Small intestine (tissue), 7 donors: ENCODE data around the gene EPX. TPM values are rescaled to one million over a fixed set of nuclear protein-coding genes. Genes with fewer than 3 reads are reported as not detected.

ENCODE experiments used
- DNase-seq, 2 donors: peaks; one replicate each; pipeline versions ENCODE4 v3.0.0 to v3.0.0-alpha.2; 2013
- FAIRE-seq: peaks from 2 replicates; lab custom pipeline; 2012; peaks lifted over from hg19 to GRCh38; lab: Jason Lieb, UNC
- H3K27ac ChIP-seq, 3 donors: one replicate each; pipeline ENCODE4 v1.5.1; 2013; ENCODE audit warnings: low read length in 2 of 3, mild to moderate bottlenecking in 2 of 3, control low read depth in 1 of 3, inconsistent platforms in 1 of 3, low read depth in 1 of 3, moderate library complexity in 1 of 3
- H3K27me3 ChIP-seq, 3 donors: one replicate each; pipeline ENCODE4 v1.6.1; 2013; ENCODE audit warnings: low read length in 3 of 3, inconsistent platforms in 1 of 3; ENCODE audit not compliant: control insufficient read depth in 3 of 3, insufficient read depth in 3 of 3
- H3K36me3 ChIP-seq, 3 donors: one replicate each; pipeline ENCODE4 v1.6.1; 2013; ENCODE audit warnings: low read length in 3 of 3, inconsistent platforms in 1 of 3, low read depth in 1 of 3, mild to moderate bottlenecking in 1 of 3, moderate library complexity in 1 of 3; ENCODE audit not compliant: control insufficient read depth in 3 of 3, insufficient read depth in 2 of 3
- H3K4me1 ChIP-seq, 3 donors: one replicate each; pipeline ENCODE4 v1.6.1; 2013; ENCODE audit warnings: low read length in 2 of 3, inconsistent platforms in 1 of 3, low read depth in 1 of 3, mild to moderate bottlenecking in 1 of 3, moderate library complexity in 1 of 3; ENCODE audit not compliant: control insufficient read depth in 3 of 3, insufficient read depth in 2 of 3
- H3K4me3 ChIP-seq, 3 donors: one replicate each; pipeline ENCODE4 v1.5.1; 2013; ENCODE audit warnings: low read length in 3 of 3, control low read depth in 1 of 3, inconsistent platforms in 1 of 3, low read depth in 1 of 3, mild to moderate bottlenecking in 1 of 3, moderate library complexity in 1 of 3
- H3K9me3 ChIP-seq, 2 donors: one replicate each; pipeline ENCODE4 v1.6.1; 2013; ENCODE audit warnings: low read depth in 1 of 2, low read length in 1 of 2; ENCODE audit not compliant: control insufficient read depth in 2 of 2, insufficient read depth in 1 of 2
- WGBS, 3 donors: extraction: QIAGEN DNeasy Blood & Tissue Kit; methylation state at CpG; one replicate each; pipeline ENCODE4 v1.1.7; 2013; 5-methylcytosine and 5-hydroxymethylcytosine counted together
- polyA plus RNA-seq, 4 donors: library from polyadenylated mRNA; stranded (reverse) in 3 of 4; unstranded in 1 of 4; fragments of 200-250 nt in 3 of 4; fragments of 120-200 nt in 1 of 4; gene quantifications; one replicate each; pipeline versions ENCODE4 v1.2.1 to v1.2.3, GENCODE V29; 2013
- donor health status: healthy with polysubstance abuse.
- donor health status: control.
- donor health status: control.
- donor health status: Bipolar disorder and iron deficiency.
- donor health status: healthy.

EPX gene
- polyA plus RNA-seq, 4 donors, result 0.24 TPM; not detected in 3

DNA sequence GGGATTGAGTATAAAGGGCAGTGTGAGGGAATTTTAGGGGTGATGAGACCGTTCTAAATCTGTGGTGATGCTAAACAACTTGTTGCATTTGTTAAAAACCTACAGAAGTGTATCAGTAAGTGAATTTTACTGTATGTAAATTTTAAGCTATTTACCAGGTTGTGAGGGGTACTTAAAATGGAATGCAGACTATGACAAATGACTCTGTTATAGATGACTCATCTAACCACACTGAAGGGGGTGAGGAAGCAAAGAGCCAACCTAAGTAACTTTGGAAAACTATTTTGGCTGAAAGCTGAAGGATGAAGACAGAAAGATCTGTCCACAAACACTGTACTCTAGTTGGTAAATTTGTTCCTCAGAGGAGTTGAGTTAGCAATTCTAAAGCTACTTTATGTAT is 31.8 kb downstream of the EPX start:
- FAIRE-seq (no peak), DNase-seq (no peak)
- Histone ChIP-seq H3K4me3 (no peak overlapping the region), H3K9me3 (no peaks in the 10 kb centered on the region), H3K36me3 (no peaks in the 10 kb centered on the region), H3K27me3 (peaks cover 0 to 6% (median 0%) of the 10 kb centered on the region in 3 donors), H3K4me1 (no peaks in the 10 kb centered on the region), H3K27ac (no peak overlapping the region)
- WGBS, 3 donors, result 41 to 61% (median 53%) methylated on average over 1 of the region's 1 CpG

GRCh38 chr17:58227733-58228132 is 35.2 kb downstream of the EPX start:
- 74 to 90% (median 83%) methylated on average over 3 of the region's 3 CpGs for WGBS, 3 donors
- no peak for FAIRE-seq

DNA sequence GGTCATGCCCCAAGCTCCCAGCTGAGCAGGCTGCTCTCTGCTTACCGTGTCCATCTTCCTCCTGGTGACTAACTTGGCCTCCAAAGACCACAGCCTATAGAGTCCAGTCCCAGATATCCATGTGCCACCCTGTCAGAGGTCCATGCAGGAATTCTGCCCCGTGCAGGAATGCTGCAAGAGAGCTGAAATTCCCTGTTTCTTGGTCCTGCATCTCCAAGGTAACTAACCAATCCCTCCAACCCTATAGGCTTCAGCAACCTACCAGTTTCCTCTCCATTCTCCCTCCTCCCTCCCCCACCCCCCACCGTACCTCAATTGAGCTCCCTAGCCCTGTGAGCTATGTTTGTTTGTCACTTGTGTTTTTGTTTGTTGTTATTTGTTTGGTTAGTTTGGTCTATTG is 36.2 kb downstream of the EPX start:
- Histone ChIP-seq H3K27me3 (peaks cover 0 to 15% (median 0%) of the 10 kb centered on the region in 3 donors), H3K36me3 (no peaks in the 10 kb centered on the region), H3K9me3 (no peaks in the 10 kb centered on the region), H3K4me1 (peaks cover 0 to 8% (median 0%) of the 10 kb centered on the region in 3 donors), H3K4me3 (no peak overlapping the region), H3K27ac (no peak overlapping the region)
- DNase-seq, result no peak
- 40 to 81% (median 78%) methylated on average over 3 of the region's 3 CpGs for WGBS, 3 donors
- FAIRE-seq, result no peak

More at GRCh38 chr17:58227733-58228132, 35.2 kb downstream of the EPX start:
- Histone ChIP-seq H3K9me3 (no peaks in the 10 kb centered on the region), H3K4me1 (peaks cover 0 to 8% (median 0%) of the 10 kb centered on the region in 3 donors), H3K27me3 (peaks cover 0 to 10% (median 0%) of the 10 kb centered on the region in 3 donors), H3K4me3 (no peak overlapping the region), H3K36me3 (no peaks in the 10 kb centered on the region), H3K27ac (no peak overlapping the region)
- DNase-seq, result no peak

- H3K36me3 ChIP-seq, result no peaks in the 10 kb centered on the region
- no peak for FAIRE-seq
- peaks cover 0 to 8% (median 0%) of the 10 kb centered on the region in 3 donors for H3K4me1 ChIP-seq
- no peak overlapping the region for H3K27ac ChIP-seq
- no peaks in the 10 kb centered on the region for H3K9me3 ChIP-seq
- 55 to 72% (median 68%) methylated on average over 1 of the region's 1 CpG for WGBS, 3 donors
- H3K27me3 ChIP-seq, result peaks cover 0 to 16% (median 0%) of the 10 kb centered on the region in 3 donors
- DNase-seq, result no peak
- no peak overlapping the region for H3K4me3 ChIP-seq
Measured at GRCh38 chr17:58229384-58229783, 36.9 kb downstream of the EPX start.

- no peaks in the 10 kb centered on the region for H3K9me3 ChIP-seq
- 93 to 99% (median 96%) methylated on average over 4 of the region's 4 CpGs for WGBS, 3 donors
- FAIRE-seq, result no peak
Measured at GRCh38 chr17:58229881-58230280, 37.4 kb downstream of the EPX start.

GRCh38 chr17:58231641-58232040 is 39.1 kb downstream of the EPX start:
- Histone ChIP-seq H3K4me3 (no peak overlapping the region), H3K27me3 (peaks cover 0 to 19% (median 4%) of the 10 kb centered on the region in 3 donors), H3K4me1 (peaks cover 0 to 8% (median 0%) of the 10 kb centered on the region in 3 donors), H3K27ac (no peak overlapping the region), H3K36me3 (no peaks in the 10 kb centered on the region), H3K9me3 (no peaks in the 10 kb centered on the region)
- FAIRE-seq (no peak), DNase-seq (peak in 1 of 2 donors; percentile 17)
- 17 to 40% (median 28%) methylated on average over 2 of the region's 2 CpGs for WGBS, 3 donors

More at GRCh38 chr17:58229881-58230280, 37.4 kb downstream of the EPX start:
- H3K36me3 ChIP-seq, result no peaks in the 10 kb centered on the region
- H3K27ac ChIP-seq, result no peak overlapping the region
- no peak for DNase-seq
- peaks cover 0 to 16% (median 0%) of the 10 kb centered on the region in 3 donors for H3K27me3 ChIP-seq
- H3K4me1 ChIP-seq, result peaks cover 0 to 8% (median 0%) of the 10 kb centered on the region in 3 donors
- H3K4me3 ChIP-seq, result no peak overlapping the region

DNA sequence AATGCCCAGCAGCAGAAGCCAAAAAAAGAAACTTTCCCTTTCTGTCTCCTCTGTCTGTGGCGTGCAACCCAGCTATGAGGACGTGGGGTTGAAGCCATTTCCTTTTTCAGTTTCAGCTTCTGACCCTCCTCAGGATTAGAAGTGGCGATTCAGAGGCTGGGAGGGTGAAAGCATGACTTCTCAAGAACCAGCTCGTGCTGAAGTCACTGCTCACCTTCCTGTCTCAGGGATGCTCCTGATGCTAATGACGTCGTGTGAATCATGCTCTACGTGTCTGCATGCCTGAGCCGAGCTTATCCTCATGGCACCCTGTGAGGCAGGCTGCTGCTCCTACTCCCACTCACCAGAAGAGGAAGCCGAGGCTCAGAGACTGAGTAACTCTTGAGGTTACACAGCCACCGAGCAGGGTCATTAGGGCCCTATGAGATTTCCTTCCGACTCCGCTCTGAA is 40.2 kb downstream of the EPX start:
- Histone ChIP-seq H3K4me1 (peaks cover 0 to 8% (median 0%) of the 10 kb centered on the region in 3 donors), H3K9me3 (no peaks in the 10 kb centered on the region), H3K4me3 (no peak overlapping the region), H3K27ac (no peak overlapping the region), H3K27me3 (peaks cover 0 to 20% (median 4%) of the 10 kb centered on the region in 3 donors), H3K36me3 (no peaks in the 10 kb centered on the region)
- no peak for FAIRE-seq
- DNase-seq, result no peak
- 50 to 64% (median 55%) methylated on average over 12 of the region's 12 CpGs for WGBS, 3 donors

GRCh38 chr17:58233543-58233942 is 41.0 kb downstream of the EPX start:
- Histone ChIP-seq H3K9me3 (no peaks in the 10 kb centered on the region), H3K27ac (no peak overlapping the region), H3K27me3 (peaks cover 0 to 15% (median 4%) of the 10 kb centered on the region in 3 donors), H3K4me1 (peaks cover 0 to 8% (median 0%) of the 10 kb centered on the region in 3 donors), H3K4me3 (no peak overlapping the region), H3K36me3 (no peaks in the 10 kb centered on the region)
- 73 to 93% (median 84%) methylated on average over 3 of the region's 3 CpGs for WGBS, 3 donors
- DNase-seq (no peak), FAIRE-seq (no peak)

DNA sequence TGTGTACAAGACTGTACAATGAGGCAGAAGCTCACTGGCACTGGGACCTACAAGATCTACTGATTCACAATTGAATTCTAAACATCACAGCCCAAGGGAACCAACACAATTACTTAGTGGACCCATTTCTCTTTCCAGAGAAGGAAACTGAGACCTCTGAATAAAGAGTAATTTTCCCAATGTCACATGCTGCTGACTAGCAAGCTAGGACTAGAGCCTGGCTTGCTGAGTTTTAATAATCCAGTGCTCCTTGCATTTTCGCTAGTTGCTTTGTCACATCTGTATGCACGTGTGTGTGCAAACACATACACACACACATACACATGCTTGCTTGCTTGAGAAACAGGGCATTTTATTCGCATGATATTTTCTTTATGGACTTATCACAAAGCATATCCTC is 42.0 kb downstream of the EPX start:
- peaks cover 0 to 14% (median 4%) of the 10 kb centered on the region in 3 donors for H3K27me3 ChIP-seq
- no peaks in the 10 kb centered on the region for H3K9me3 ChIP-seq
- 80 to 85% (median 85%) methylated on average over 3 of the region's 3 CpGs for whole genome bisulfite sequencing, 3 donors
- no peak overlapping the region for H3K27ac ChIP-seq
- peaks cover 0 to 8% (median 0%) of the 10 kb centered on the region in 3 donors for H3K4me1 ChIP-seq
- H3K4me3 ChIP-seq, result no peak overlapping the region
- H3K36me3 ChIP-seq, result no peaks in the 10 kb centered on the region
- FAIRE-seq, result no peak
- no peak for DNase-seq
